GM12875 (cell line): ENCODE data around the gene ERMARD.

Experiments used
- H3K4me3 ChIP-seq: one replicate; pipeline ENCODE4 v1.5.1; 2011; ENCODE audit warnings: low read depth, low read length, control low read depth
- CTCF ChIP-seq: IDR thresholded peaks from 2 replicates; pipeline ENCODE4 v1.5.1; 2011; ENCODE audit warnings: low read depth, mild to moderate bottlenecking, control low read depth, inconsistent platforms, low read length, moderate library complexity, borderline replicate concordance; ENCODE audit not compliant: insufficient read depth

Gene ERMARD

GRCh38 chr6:169807699-169808607 is 56.5 kb downstream of the ERMARD start:
- no peak for TF ChIP-seq CTCF
- H3K4me3 ChIP-seq = no peak overlapping the region

GRCh38 chr6:169808608-169808967 is 57.2 kb downstream of the ERMARD start:
- no peak overlapping the region for H3K4me3 ChIP-seq
- no peak for TF ChIP-seq CTCF

GRCh38 chr6:169809386-169809785 is 58.0 kb downstream of the ERMARD start:
- TF ChIP-seq CTCF = no peak
- H3K4me3 ChIP-seq = no peak overlapping the region

- no peak for TF ChIP-seq CTCF
These were observed 58.9 kb downstream of the ERMARD start for GRCh38 chr6:169810066-169810989.

GRCh38 chr6:169811072-169811471 is 59.6 kb downstream of the ERMARD start:
- no peak for TF ChIP-seq CTCF
- no peak overlapping the region for H3K4me3 ChIP-seq

More at GRCh38 chr6:169810066-169810989, 58.9 kb downstream of the ERMARD start:
- H3K4me3 ChIP-seq = no peak overlapping the region

GRCh38 chr6:169811521-169812256 is 60.3 kb downstream of the ERMARD start:
- no peak for TF ChIP-seq CTCF
- no peak overlapping the region for H3K4me3 ChIP-seq
